M059J (cell line): ENCODE measurements around the gene OLFML1. TPM values are rescaled to one million over a fixed set of nuclear protein-coding genes. Genes with fewer than 3 reads are reported as not detected.

Source experiments
- DNase-seq: peaks from one replicate; pipeline ENCODE4 v3.0.0-alpha.2; 2012; ENCODE audit warnings: low read depth
- total RNA-seq: library from RNA; depleted of rRNA; stranded (reverse); fragments of >200 nt; shearing (Covaris generic); gene quantifications from 2 replicates; pipeline ENCODE4 v1.2.3, GENCODE V29; 2014; rRNA removed

OLFML1 gene
- total RNA-seq: 0.07 and 0.32 TPM in 2 replicates

DNA sequence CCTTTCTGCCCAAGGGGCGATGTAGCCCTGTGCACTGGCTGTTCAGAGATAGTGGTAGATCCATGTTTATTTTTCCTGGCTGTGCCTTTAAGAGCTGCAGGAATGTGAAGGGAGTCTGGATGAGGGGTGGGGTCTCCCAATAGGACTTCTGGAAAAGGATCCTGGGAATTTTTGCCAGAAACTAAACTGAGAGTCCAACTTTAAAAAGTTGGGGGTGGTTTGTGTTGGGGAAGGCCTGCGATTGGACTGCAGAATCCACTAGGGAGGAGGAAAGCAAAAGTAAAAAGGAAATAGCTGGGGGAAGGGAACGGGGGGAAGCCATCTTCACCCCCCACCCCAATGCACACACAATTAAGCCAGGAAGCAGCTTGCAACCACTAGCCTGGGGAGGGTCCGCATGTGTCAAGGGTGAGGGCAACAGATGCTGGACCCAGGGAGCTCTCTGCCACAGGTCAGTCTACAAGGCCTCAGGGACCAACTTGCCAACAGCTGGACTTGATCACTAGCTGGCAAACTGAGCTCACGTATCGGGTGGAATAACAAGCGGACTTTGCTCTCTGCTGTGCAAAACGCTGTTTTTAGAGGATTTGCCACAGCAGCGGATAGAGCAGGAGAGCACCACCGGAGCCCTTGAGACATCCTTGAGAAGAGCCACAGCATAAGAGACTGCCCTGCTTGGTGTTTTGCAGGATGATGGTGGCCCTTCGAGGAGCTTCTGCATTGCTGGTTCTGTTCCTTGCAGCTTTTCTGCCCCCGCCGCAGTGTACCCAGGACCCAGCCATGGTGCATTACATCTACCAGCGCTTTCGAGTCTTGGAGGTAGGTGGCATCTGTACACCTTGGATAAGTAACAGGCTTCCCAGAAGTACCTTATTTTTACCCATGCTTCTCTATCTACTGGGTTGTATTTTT lies at the start of gene OLFML1:
TSS of gene OLFML1 (plus strand) at position 321 of the 912 bp plus-strand sequence. CDS start at position 691, 370 bp downstream.
- no peak for DNase-seq

DNA sequence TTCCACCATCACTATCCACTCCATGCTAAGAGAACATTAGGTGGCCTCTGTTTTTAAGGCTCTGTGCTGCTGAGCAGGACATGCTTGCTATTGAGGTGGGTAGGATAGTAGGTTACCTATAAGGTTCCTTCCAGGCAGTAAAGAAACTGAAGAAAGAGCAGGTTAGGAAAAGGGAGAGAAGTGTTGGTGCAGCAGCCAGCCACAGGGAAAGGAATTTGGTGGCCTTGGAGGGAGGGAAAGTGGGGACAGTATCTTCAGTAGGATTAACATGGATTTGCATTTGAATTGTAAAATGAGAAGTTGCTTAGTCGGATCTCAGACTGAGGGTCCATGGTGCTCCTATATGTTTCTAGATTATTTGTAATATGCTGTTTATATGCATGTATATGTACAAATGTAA lies 49.2 kb upstream of the OLFML1 start:
- no peak for DNase-seq

DNA sequence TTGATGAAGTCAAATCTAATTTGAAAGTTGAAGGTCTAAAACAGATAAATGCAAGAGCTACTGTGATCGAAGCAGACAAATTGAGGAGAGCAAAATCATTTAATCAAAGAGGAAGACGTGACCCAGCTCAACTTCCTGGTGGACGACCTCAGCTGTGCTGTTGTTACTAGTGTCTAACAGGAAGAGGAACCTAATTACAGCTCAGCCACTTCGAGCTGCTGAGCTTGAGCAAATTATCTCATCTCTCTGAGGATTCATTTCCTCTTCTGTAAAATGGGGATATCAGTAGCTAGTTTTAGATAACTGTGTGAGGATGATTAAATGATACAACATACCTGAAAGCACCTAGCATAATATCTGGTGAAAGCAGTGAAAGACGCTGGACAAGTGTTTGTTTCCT lies 48.6 kb upstream of the OLFML1 start:
- DNase-seq: no peak

DNA sequence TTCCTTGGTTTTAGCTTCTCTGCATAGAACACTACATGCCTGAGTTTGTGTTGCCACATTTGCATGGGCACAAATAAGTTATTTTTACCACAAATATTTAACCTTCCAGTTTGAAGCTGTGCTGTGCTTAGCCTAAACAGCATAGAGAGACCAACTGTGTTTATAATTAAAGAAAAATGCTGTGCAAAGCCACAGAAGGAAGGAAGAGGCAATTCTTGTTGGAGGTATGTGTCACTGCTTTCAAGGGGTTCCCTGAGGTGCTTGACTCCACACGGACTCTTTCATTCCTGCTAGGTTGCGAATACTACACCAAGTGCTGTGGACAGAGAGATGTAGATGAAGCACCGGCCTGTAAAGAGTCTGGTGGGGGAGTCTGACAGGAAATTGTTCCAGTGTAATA lies 47.6 kb upstream of the OLFML1 start:
- DNase-seq: peak; percentile 94

DNA sequence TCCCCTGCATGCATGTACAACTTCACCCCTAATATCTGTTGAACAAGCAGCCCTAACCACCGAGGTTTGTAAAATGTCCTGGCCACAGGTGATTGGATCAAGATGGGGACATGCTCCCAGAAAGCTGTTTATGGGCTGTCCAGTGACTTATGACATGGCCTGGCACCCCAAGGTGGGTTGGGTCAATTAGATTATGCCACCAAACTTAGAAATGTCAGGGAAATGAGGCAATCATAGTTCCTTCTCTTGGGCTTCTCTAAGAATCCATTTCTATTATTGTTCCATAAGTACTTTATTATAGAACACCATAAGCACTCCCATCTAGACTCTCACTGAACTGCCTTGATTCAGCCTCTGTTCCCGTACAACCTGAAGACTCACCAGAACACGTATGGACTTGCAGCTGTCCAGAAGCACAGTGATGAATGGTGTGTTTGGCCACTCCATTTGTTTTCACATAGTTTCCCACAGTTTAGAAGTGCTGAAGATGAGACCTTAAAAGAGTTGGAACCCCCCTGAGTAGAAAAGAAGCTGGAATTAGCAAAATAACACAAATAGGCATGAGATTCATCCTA lies 45.5 kb upstream of the OLFML1 start:
- DNase-seq: no peak

DNA sequence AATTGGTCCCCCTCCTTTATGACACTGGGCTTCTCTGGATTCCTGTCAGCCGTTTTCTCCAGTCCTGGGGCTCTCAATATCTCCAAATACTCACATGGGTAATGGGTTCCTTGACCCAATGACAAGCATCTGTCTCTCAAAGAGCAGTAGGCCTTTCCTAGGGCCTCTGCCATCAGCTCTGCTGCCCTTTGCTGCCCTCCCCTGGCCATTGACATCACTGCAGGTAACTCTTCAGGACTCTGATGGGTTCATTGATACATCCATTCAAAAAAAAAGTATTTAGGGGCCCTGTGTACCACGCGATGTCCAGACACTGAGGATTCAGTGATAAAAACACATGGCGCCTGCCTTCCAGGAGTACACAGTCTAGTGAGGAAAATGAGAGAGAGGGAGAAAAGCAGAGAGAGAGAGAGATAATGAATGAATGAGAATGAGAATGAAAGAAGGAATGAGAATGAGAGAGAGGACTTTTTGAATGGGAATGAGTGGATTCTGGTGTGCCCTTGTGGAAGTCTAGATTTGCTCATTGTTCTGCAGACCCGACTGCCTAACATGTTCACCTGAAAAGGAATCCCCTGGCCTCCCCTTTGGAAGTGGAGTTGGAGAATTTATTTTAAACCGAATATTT lies 42.6 kb upstream of the OLFML1 start:
- peak; percentile 58 for DNase-seq

DNA sequence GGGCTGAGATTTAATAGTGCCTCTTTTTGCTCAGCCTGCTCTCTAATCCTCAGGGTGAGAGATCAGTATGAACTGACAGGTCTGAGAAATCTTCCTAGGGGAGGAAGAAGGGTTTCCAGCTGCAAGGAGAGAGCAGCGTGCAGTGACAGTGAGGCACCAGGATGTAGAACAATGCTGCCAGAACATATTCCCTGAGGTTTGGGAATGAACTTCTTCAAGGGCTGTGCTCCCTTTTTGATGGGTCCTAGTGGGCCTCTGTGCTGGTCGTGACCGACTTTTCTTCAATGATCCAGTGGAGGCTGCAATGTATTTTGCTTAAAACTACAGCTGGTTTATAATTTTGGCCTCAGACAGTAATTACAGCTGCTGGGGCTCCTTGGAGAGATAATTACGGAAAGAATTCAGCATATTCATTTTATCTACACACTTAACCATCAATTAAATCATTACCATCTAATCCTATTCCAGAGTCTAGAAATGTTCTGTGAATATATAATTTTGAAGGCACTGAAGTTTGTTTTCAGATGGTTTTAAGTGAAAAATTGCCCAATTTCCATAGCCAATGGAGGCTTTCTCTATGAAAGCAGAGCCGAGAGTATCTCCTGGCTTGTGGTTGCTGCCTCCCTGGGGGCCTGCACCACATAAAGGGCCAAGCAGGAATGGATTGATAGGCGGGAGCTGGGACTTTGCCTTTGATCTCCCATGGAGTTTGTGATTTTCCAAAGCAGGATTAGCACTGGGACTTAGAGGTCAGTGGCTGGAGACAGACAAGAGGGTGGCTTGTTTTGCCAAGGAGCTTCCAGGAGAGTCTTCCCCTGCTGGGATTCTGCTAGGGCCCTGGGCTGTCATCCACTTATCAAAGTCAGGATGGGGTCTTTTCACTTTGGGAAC lies 41.0 kb upstream of the OLFML1 start:
- no peak for DNase-seq

DNA sequence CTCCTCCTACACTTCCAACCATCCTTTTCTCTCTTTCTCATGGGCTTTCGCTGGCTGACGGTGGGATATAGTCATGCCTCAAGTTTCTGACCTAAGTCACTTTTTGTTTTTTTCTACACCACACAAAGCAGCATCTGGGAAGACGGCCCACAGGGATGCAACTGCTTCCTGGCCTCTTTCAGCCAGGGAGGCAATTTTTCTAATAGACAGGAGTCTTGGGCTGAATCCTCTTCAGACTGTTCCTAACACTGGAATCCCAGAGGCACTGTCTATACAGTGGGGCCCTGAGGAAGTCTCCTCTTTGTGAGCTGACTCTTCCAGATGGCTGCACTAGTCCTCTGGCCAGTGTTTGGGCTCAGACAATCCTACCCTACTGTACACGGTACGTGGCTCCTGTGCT lies 39.7 kb upstream of the OLFML1 start:
- no peak for DNase-seq

DNA sequence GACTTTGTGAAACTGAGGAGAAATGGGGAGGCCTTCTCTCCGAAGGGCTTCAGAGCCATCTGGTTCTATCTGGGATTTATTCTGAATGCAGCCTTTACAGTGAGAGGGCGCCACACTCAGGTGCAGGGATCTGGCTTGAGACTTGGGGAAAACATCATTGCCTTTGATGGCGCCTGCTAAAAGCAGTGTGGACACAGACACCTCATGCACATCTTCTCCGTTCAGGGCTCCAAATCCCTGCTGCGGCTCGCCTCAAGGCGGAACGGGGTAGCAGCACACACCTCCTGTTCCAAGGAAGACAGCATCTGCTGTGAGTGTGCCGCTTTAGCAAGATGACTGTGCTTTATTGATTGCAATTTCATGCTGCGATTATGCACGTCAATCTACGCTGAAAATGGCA lies 37.1 kb upstream of the OLFML1 start:
- DNase-seq: no peak

DNA sequence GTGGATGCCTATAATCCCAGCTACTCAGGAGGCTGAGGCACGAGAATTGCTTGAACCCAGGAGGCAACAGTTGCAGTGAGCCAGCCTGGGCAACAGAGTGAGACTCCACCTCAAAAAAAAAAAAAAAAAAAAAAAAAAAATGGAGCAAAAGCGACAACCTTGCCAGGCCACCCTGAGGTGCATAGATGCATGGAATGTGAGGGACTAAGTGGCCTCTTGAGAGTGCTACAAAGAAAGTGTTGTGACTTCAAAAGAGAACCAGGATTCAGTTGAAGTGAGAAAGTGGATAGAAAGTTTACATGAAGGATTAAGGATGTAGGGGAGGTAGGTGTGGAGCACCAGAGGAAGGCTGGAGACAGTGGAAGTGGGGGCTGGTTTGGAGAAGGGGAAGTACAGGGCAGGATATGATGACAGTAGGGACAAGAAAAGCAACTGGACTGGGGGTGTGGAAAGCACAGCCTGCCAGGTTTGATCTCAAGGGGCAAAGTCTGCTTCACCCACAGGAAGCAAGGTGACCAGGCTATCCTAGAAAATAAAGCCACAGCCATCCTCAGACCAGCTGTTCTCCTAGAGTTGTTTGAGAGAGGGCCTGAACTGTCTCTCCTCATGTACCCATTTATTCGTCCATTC lies 36.0 kb upstream of the OLFML1 start:
- DNase-seq: peak; percentile 14

DNA sequence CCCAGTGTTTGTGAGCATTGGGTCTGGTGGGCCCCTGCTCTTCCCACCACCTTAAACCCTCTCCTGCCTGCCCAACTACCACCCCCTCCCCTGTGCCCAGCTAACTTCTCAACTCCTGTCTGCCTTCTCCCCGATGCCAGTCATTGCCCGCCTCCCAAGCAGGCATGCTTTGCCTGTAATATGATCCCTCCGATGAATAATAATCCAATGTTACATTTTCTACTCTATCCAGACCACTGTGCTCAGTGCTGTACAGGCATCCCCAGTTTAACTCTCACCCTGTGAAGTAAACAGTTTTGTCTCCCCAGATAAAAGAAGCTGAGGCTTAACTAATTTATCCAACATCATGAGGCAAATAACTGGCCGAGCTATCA lies 35.5 kb upstream of the OLFML1 start:
- peak; percentile 34 for DNase-seq

DNA sequence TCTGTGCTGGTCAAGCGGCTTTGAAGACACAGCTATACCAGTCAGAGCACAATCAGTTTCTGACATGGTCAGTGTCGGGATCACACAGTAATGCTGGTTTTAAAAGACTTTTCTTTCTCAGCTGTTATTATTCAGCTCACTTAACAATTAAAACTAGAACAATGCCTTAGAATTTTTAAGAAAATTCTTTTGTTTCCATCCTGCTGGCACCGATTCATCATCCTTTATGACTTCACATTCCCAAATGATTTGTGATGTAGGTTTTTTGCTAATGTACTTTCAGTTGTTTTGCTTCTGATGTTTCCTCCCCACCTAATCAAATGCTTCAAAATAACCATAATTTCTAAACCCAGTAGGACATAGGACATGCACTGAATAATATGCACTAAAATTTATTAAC lies 34.5 kb upstream of the OLFML1 start:
- no peak for DNase-seq

DNA sequence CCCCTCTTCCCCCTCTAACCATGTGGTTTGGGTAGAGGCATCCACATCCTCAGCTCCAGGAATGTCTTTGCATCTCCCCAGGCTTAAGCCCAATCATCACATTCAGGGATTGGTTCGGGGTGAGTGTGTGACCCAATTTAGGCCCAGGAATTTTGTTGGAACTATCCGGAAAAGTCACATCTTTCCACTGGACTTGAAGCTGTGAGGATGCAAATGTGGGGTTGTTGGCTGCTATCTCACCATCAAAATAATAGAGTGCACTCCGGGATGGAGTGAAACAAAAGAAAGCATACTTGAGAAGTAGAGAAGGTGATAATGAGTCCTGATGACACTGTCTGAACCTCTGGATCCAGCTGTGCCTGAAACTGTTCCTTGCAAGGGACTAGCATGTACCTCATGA lies 33.8 kb upstream of the OLFML1 start:
- no peak for DNase-seq

DNA sequence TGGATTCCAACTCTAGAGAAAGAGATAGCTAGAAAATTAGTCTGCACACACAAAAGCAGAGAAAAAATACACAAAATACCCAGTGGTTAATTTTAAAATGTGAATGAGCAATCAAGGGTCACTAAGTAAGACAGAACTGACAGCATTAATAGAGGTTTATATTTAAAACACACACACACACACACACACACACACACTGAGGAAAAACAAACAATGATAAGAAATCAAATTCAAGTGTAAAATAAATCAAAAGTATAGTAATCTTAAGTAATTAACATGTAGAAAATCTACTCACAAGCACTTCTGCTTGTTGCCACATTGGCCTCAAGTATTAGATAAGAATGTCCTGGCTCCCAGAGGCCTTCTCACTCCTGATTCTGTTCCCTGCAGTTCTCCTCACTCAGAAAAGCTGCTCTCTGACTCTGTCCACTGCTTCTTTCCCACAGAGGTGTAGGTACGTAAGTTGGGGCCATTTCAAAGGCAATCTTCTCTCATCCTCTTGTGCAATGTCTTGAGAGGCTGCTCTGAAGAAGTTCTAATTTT lies 33.3 kb upstream of the OLFML1 start:
- no peak for DNase-seq

DNA sequence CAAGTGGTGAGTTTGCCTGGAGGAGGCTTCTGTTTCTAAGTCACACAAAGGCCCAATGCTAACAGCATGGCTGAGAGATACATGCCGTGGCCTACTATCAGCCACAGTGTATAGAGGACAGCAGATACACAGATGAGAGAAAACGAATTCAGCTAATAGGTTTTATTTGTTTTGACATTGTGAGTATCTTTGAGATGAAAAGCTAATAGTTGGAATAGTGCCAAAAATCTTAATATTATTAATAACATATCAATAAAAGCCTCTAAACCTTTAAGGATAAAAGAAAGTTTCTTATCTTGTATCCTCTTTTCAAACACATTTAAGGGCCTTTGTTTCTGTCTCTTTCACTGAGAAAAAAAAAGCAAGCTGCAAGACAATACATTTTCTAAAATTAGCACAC lies 30.5 kb upstream of the OLFML1 start:
- no peak for DNase-seq

DNA sequence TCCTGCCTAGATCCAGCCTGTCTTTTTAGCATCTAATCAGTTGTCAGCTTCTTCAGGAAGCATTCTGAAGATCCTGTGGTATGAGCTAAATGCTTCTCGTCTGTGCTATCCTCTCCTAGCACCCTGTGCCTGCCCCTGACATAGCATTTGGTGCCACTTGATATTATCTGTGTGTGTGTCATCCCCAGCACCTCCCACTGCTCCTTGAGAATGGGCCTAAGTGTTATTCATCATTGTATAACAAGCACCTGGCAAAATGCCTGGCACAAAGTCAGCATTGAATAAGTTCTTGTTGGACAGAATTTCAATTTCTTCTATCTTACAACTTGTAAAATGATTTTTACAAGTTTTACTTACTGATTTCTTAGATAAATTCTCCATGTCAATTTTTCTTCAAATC lies 28.1 kb upstream of the OLFML1 start:
- peak; percentile 92 for DNase-seq

DNA sequence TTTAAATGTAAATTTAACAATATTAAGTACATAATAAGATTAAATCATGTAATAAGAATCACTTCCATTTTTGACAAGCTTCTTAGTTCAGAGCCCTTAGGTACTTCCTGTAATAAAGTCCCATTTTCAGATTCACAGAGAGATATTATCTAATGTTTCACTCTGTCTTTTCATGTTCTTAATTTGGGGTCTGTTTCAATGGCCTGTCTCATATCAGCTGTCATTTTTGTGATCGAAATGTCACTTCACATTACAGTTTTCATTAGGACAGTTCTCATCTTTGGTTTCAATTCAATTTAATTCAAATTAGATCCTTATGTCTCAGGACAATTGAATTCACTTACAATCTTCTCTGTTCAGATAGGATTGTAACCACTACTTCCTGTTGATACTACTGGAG lies 22.6 kb upstream of the OLFML1 start:
- no peak for DNase-seq

DNA sequence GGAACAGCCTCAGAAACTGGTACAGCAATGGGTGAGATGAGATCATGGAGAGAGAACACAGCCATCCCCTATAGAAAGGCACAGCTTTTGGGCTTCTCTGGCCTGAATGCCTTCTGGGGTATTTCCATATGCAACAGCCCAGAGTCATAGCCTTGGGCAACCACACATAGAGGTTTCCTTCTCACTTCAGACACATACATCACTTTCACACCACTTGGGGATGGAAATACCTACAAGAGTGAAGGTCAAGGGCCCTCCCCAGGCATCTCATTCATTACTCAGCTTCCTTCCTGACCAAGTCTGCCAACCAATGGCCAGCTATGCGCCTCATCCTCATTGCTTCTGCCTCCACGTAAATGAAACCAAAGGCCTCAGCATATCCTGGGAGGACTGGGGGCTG lies 17.7 kb upstream of the OLFML1 start:
- DNase-seq: peak; percentile 72

DNA sequence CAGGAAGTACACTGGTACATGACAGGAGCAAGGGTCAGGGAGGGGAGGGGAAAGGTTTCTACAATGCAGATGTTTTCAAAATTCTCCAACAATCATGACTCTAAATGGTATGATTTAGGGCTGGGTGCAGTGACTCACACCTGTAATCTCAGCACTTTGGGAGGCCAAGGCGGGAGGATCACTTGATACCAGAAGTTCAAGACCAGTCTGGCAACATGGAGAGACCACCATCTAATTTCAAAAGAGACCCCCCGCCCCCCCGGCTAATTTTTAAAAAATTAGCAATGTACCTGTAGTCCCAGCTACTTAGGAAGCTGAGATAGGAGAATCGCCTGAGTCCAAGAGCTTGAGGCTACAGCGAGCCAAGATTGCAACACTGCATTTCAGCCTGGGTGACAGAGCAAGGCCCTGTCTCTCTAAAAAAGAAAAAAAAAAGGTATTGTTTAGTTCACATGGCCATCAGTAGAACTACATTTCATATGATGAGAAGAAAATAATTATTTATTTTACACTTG lies 15.9 kb upstream of the OLFML1 start:
- no peak for DNase-seq

DNA sequence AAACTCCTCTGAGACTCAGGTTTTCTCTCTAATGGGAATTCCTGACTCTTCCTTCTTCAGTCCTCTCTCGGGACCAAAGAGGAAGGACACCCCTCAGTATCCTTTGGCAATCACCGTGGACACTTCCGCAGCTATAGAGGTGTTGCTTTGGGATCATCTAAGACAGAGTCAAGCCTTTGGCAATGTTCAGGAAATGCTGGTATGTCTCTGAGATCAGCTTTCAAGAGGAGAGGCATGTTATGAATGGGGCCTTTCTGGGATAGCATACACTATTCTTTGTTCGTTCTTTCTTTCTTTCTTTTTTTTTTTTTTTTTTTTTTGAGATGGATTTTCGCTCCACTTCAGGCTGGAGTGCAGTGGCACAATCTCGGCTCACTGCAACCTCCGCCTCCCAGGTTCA lies 14.2 kb upstream of the OLFML1 start:
- DNase-seq: no peak

DNA sequence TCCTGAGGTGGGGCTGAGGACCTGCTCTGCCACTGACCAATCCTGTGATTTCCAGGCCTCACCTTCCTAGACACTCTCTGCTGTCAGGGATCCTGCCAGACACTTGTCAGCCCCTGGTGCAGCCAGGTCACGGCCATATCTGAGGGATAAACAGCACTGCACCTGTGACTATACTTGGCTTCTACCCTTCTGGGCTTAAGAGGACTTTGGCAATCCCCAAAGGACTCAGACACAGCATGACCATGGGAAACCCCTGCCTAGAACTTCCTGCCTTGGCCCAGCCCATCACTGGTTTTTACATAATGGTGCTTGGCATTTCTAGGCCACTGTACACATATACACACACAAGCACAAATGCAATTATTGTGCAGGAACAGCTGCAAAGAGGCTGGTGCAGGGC lies 11.6 kb upstream of the OLFML1 start:
- DNase-seq: no peak
